Cardiac fibroblast (primary cell): ENCODE measurements around the gene CDKN2B.

Source experiments
- DNase-seq, 2 donors: peaks; one replicate each; pipeline versions ENCODE4 v3.0.0 to v3.0.0-alpha.2; 2010; ENCODE audit warnings: low read depth in 2 of 2
- H3K4me3 ChIP-seq, 2 donors: replicated peaks in 1 of 2; 1 replicate in 1 of 2; 2 replicates in 1 of 2; pipeline ENCODE4 v1.5.1; 2011; ENCODE audit warnings: low read depth in 2 of 2, low read length in 2 of 2, mild to moderate bottlenecking in 2 of 2, moderate library complexity in 1 of 2
- CTCF ChIP-seq: IDR thresholded peaks from one replicate; pipeline ENCODE4 v1.5.1; 2011; ENCODE audit warnings: low read depth, mild to moderate bottlenecking, low read length, inconsistent platforms

Gene CDKN2B

GRCh38 chr9:22043928-22044327 is 34.8 kb upstream of the CDKN2B start:
- DNase-seq = no peak
- no peak overlapping the region for H3K4me3 ChIP-seq
- TF ChIP-seq CTCF = no peak

GRCh38 chr9:22041775-22042174 is 32.7 kb upstream of the CDKN2B start:
- peak; percentile 41 to 70 for DNase-seq
- no peak for TF ChIP-seq CTCF

GRCh38 chr9:22041344-22041743 is 32.2 kb upstream of the CDKN2B start:
- TF ChIP-seq CTCF = no peak
- no peak for DNase-seq
- no peak overlapping the region for H3K4me3 ChIP-seq

More at GRCh38 chr9:22041775-22042174, 32.7 kb upstream of the CDKN2B start:
- H3K4me3 ChIP-seq = no peak overlapping the region

GRCh38 chr9:22040760-22041159 is 31.7 kb upstream of the CDKN2B start:
- DNase-seq = peak; percentile 56 to 81
- no peak for TF ChIP-seq CTCF
- H3K4me3 ChIP-seq = no peak overlapping the region

GRCh38 chr9:22039258-22039657 is 30.2 kb upstream of the CDKN2B start:
- TF ChIP-seq CTCF = no peak
- no peak overlapping the region for H3K4me3 ChIP-seq
- DNase-seq = peak; percentile 47 to 59

GRCh38 chr9:22037954-22038690 is 29.0 kb upstream of the CDKN2B start:
- peak; percentile 60 to 75 for DNase-seq
- no peak overlapping the region for H3K4me3 ChIP-seq
- TF ChIP-seq CTCF = peak; percentile 49
